ENCODE results near the gene RELA.

The RELA gene

GRCh38 chr11:65680192-65680743 is 17.6 kb upstream of the RELA start:
- Histone ChIP-seq H3K36me3 (no peaks in the 10 kb centered on the region), H3K27ac (no peak overlapping the region), H3K27me3 (ENCODE audit: insufficient read depth, low read depth, severe bottlenecking) (no peaks in the 10 kb centered on the region), H3K4me3 (ENCODE audit: low read depth, low read length) (no peak overlapping the region), H3K9me3 (ENCODE audit: severe bottlenecking) (no peaks in the 10 kb centered on the region)
- no peak for TF ChIP-seq CTCF (IDR thresholded peaks at IDR 0.05; ENCODE audit: low read depth, low read length)
- no peak for DNase-seq

- H3K9me3 ChIP-seq (ENCODE audit: severe bottlenecking), result no peaks in the 10 kb centered on the region
- TF ChIP-seq CTCF (IDR thresholded peaks at IDR 0.05; ENCODE audit: low read depth, low read length), result no peak
- no peaks in the 10 kb centered on the region for H3K27me3 ChIP-seq (ENCODE audit: insufficient read depth, low read depth, severe bottlenecking)
- H3K4me3 ChIP-seq (ENCODE audit: low read depth, low read length), result no peak overlapping the region
- H3K27ac ChIP-seq, result no peak overlapping the region
- DNase-seq, result no peak
- no peaks in the 10 kb centered on the region for H3K36me3 ChIP-seq
Observed at GRCh38 chr11:65672982-65673381, 10.3 kb upstream of the RELA start.

- TF ChIP-seq CTCF (IDR thresholded peaks at IDR 0.05; ENCODE audit: low read depth, low read length), result no peak
- Histone ChIP-seq H3K36me3 (no peaks in the 10 kb centered on the region), H3K27ac (no peak overlapping the region), H3K4me3 (ENCODE audit: low read depth, low read length) (no peak overlapping the region), H3K27me3 (ENCODE audit: insufficient read depth, low read depth, severe bottlenecking) (no peaks in the 10 kb centered on the region), H3K9me3 (ENCODE audit: severe bottlenecking) (no peaks in the 10 kb centered on the region)
- DNase-seq, result no peak
Observed at GRCh38 chr11:65672180-65672860, 9.6 kb upstream of the RELA start.

GRCh38 chr11:65663639-65664200 is 1.0 kb upstream of the RELA start:
- H3K36me3 ChIP-seq, result peaks cover 27% of the 10 kb centered on the region
- peak; percentile 53 for DNase-seq
- peak overlapping the region; percentile 91 for H3K4me3 ChIP-seq (ENCODE audit: low read depth, low read length)
- H3K9me3 ChIP-seq (ENCODE audit: severe bottlenecking), result no peaks in the 10 kb centered on the region
- H3K27me3 ChIP-seq (ENCODE audit: insufficient read depth, low read depth, severe bottlenecking), result no peaks in the 10 kb centered on the region
- H3K27ac ChIP-seq, result peak overlapping the region; percentile 84
- no peak for TF ChIP-seq CTCF (IDR thresholded peaks at IDR 0.05; ENCODE audit: low read depth, low read length)

GRCh38 chr11:65662247-65662798 is 393 bp downstream of the RELA start:
- no peak for TF ChIP-seq CTCF (IDR thresholded peaks at IDR 0.05; ENCODE audit: low read depth, low read length)
- Histone ChIP-seq H3K27me3 (ENCODE audit: insufficient read depth, low read depth, severe bottlenecking) (no peaks in the 10 kb centered on the region), H3K9me3 (ENCODE audit: severe bottlenecking) (no peaks in the 10 kb centered on the region), H3K27ac (peak overlapping the region; percentile 38; the same call in 1 of the 2 replicates), H3K4me3 (ENCODE audit: low read depth, low read length) (peak overlapping the region; percentile 91), H3K36me3 (peaks cover 41% of the 10 kb centered on the region)
- no peak for DNase-seq
